ENCODE results near the gene CCT3. TPM values are rescaled to one million over a fixed set of nuclear protein-coding genes. Genes with fewer than 3 reads are reported as not detected.
A peak's percentile ranks its signal among the peaks of the same experiment; 100 is the strongest.

The CCT3 gene
- total RNA-seq, 2 experiments from 2014 or later, result 297 to 406 TPM

DNA sequence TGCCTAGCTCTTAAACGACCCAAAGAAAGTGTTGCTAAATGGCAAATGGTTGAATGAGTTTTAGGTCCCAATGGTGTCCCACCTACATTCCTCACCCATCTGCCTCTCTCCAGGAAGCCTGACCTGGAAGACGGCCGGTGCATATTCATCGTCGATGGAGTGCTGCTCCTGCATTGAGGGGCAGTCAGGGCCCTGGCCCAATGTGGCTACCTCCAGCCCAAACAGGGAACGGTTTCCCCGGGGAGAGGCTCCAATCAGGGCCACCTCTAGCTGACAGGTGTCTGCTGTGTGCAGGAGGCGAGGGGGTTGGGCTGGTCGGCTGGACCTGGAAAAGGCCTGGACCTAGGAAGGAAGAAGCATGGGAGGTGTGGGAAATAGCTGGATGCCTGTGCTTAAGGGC, 44.2 kb downstream of the CCT3 start:
- Mint-ChIP-seq H3K4me1 (peaks cover 16% of the 10 kb centered on the region), H3K9me3 (ENCODE audit: low read depth) (no peaks in the 10 kb centered on the region), H3K27ac (no peak overlapping the region), H3K27me3 (no peaks in the 10 kb centered on the region), H3K4me3 (no peak overlapping the region), H3K36me3 (ENCODE audit: low read depth) (peaks cover 9% of the 10 kb centered on the region)
- CTCF ChIA-PET, result interaction anchor here (0.5 kb wide), 2 partner anchors 109 to 392 kb away, joined by 3 read pairs; no protein-coding TSS in a partner anchor
- intact Hi-C loops (cut with DNase I, micrococcal nuclease), result no loop called here
- ATAC-seq, result no peak
- DNase-seq, result no peak
- POLR2A ChIA-PET, result interaction anchor here (0.5 to 1.0 kb wide), 2 partner anchors 9 to 292 kb away, joined by 3 read pairs; no protein-coding TSS in a partner anchor

DNA sequence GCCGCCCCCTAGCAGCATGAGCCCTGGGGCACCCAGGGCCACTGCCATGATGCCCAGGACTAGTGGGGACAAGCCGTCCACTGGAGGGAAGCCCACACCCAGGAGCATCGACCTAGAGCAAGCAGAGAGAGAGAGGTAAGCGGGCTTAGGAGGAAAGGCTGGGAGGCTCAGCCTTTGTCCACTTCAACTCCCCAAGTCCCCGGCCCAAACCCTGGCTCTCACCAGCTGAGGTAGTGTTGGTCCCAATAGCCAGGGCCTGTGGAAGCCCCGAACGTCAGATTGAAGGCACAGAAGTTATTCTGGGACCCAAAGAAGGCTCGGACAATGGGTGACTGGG, 45.0 kb downstream of the CCT3 start:
- DNase-seq (no peak), ATAC-seq (no peak)
- H3K36me3 Mint-ChIP-seq (ENCODE audit: low read depth), result peaks cover 9% of the 10 kb centered on the region
- ChIA-PET POLR2A (no interaction called here), CTCF (no interaction called here)
- H3K4me1 Mint-ChIP-seq, result peaks cover 16% of the 10 kb centered on the region
- H3K27me3 Mint-ChIP-seq, result no peaks in the 10 kb centered on the region
- H3K9me3 Mint-ChIP-seq (ENCODE audit: low read depth), result no peaks in the 10 kb centered on the region
- no peak overlapping the region for H3K27ac Mint-ChIP-seq
- intact Hi-C loops (cut with DNase I, micrococcal nuclease), result no loop called here
- H3K4me3 Mint-ChIP-seq, result no peak overlapping the region

DNA sequence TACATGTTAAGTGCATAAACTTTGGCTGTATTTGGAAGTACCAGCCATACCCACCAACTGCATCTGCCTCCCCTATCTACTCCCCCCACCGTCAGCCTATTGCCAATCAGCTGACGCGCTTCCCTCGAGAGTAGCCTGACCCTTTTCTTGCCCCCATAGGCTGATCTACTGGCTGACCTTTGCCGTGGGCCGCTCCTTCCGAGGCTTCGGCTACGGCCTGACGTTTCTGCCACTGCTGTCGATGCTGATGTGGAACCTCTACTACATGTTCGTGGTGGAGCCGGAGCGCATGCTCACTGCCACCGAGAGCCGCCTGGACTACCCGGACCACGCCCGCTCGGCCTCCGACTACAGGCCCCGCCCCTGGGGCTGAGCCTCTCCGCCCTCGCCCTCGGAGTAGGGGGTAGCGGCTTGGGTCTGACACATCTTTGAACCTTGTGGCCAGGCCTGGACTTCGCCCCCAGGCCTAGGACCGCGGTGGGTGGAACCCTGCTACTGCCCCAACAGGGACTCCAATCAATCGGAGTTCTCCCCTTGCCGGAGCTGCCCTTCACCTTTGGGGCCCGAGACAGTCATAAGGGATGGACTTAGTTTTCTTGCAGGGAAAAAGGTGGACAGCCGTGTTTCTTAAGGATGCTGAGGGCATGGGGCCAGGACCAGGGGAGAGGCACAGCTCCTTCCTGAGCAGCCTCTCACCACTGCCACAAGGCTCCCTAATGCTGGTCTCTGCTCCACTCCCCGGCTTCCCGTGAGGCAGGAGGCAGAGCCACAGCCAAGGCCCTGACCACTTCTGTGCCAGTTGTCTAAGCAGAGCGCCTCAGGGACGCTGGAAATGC, 46.6 kb downstream of the CCT3 start:
- Mint-ChIP-seq H3K36me3 (ENCODE audit: low read depth) (peaks cover 9% of the 10 kb centered on the region), H3K9me3 (ENCODE audit: low read depth) (no peaks in the 10 kb centered on the region), H3K27me3 (no peaks in the 10 kb centered on the region), H3K4me3 (peak overlapping the region; percentile 23), H3K27ac (no peak overlapping the region), H3K4me1 (peaks cover 16% of the 10 kb centered on the region)
- ATAC-seq (peak; percentile 50), DNase-seq (peak; percentile 50)
- CTCF ChIA-PET, result interaction anchor here (0.6 kb wide), 1 partner anchor 34 kb away, joined by 3 read pairs; no protein-coding TSS in a partner anchor
- intact Hi-C loops (cut with DNase I, micrococcal nuclease), result no loop called here
- POLR2A ChIA-PET, result interaction anchor here (0.6 kb wide), 1 partner anchor 150 kb away, joined by 3 read pairs; no protein-coding TSS in a partner anchor

DNA sequence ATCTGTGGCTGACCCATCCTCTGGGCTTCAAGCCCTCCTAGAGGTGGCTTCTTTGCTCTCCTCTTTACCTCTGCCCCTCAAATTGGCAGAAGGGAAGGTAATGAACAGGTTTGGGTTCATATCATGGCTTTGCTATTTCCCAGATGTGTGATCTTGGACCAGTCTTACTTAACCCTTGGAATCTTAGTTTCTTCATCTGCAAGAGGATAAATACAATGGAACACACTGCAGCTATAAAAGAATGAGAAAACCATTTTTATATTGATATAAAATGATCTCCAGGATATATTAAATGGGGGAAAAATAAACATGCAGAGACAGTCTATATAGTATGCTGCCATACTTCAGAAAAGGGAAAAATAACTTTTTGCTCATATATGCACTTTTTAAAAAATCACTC, 48.2 kb downstream of the CCT3 start:
- H3K27ac Mint-ChIP-seq, result peak overlapping the region; percentile 14
- no peaks in the 10 kb centered on the region for H3K27me3 Mint-ChIP-seq
- DNase-seq (no peak), ATAC-seq (no peak)
- peaks cover 9% of the 10 kb centered on the region for H3K36me3 Mint-ChIP-seq (ENCODE audit: low read depth)
- H3K9me3 Mint-ChIP-seq (ENCODE audit: low read depth), result no peaks in the 10 kb centered on the region
- ChIA-PET POLR2A (no interaction called here), CTCF (no interaction called here)
- intact Hi-C loops (cut with DNase I, micrococcal nuclease), result no loop called here
- H3K4me1 Mint-ChIP-seq, result peaks cover 6% of the 10 kb centered on the region
- H3K4me3 Mint-ChIP-seq, result no peak overlapping the region

DNA sequence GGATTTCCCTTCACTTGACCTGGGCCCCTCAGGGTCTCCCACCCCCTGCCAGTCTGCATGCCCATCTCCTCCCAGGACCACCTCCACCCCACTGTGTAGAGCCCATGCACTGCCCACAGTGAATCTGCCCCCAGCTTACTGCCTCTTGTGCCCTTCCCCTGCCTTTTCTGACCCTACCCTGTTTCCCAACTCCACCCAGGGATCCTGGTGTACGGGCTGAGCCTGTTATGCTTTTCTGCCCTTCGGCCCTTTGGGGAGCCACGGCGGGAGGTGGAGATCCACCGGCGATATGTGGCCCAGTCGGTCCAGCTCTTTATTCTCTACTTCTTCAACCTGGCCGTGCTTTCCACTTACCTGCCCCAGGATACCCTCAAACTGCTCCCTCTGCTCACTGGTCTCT, 52.0 kb downstream of the CCT3 start:
- Mint-ChIP-seq H3K27me3 (no peaks in the 10 kb centered on the region), H3K4me3 (no peak overlapping the region), H3K36me3 (ENCODE audit: low read depth) (peaks cover 20% of the 10 kb centered on the region), H3K27ac (no peak overlapping the region), H3K9me3 (ENCODE audit: low read depth) (no peaks in the 10 kb centered on the region), H3K4me1 (peaks cover 17% of the 10 kb centered on the region)
- ChIA-PET POLR2A (no interaction called here), CTCF (interaction anchor here (0.5 kb wide), 1 partner anchor 24 kb away, joined by 3 read pairs; no protein-coding TSS in a partner anchor)
- intact Hi-C loops (cut with DNase I, micrococcal nuclease), result no loop called here
- no peak for ATAC-seq
- DNase-seq, result no peak

GRCh38 chr1:156285437-156285836, 52.7 kb downstream of the CCT3 start:
- DNase-seq (no peak), ATAC-seq (no peak)
- Mint-ChIP-seq H3K4me3 (no peak overlapping the region), H3K4me1 (peaks cover 23% of the 10 kb centered on the region), H3K27ac (no peak overlapping the region), H3K36me3 (ENCODE audit: low read depth) (peaks cover 18% of the 10 kb centered on the region), H3K27me3 (no peaks in the 10 kb centered on the region), H3K9me3 (ENCODE audit: low read depth) (no peaks in the 10 kb centered on the region)
- intact Hi-C loops (cut with DNase I, micrococcal nuclease), result no loop called here
- POLR2A ChIA-PET, result no interaction called here
- CTCF ChIA-PET, result no interaction called here

GRCh38 chr1:156284757-156285156, 53.3 kb downstream of the CCT3 start:
- ChIA-PET CTCF (interaction anchor here (1.1 kb wide), 1 partner anchor 35 kb away, joined by 5 read pairs; no protein-coding TSS in a partner anchor), POLR2A (no interaction called here)
- H3K27me3 Mint-ChIP-seq, result no peaks in the 10 kb centered on the region
- peak overlapping the region; percentile 21 for H3K4me3 Mint-ChIP-seq
- DNase-seq (no peak), ATAC-seq (no peak)
- H3K36me3 Mint-ChIP-seq (ENCODE audit: low read depth), result peaks cover 22% of the 10 kb centered on the region
- H3K4me1 Mint-ChIP-seq, result peaks cover 29% of the 10 kb centered on the region
- H3K9me3 Mint-ChIP-seq (ENCODE audit: low read depth), result no peaks in the 10 kb centered on the region
- intact Hi-C loops (cut with DNase I, micrococcal nuclease), result loop anchor here in 1 of 2 experiments (5.0 kb wide), 2 partner anchors 57 to 92 kb away; partner anchors contain the start of gene SLC25A44
- no peak overlapping the region for H3K27ac Mint-ChIP-seq

DNA sequence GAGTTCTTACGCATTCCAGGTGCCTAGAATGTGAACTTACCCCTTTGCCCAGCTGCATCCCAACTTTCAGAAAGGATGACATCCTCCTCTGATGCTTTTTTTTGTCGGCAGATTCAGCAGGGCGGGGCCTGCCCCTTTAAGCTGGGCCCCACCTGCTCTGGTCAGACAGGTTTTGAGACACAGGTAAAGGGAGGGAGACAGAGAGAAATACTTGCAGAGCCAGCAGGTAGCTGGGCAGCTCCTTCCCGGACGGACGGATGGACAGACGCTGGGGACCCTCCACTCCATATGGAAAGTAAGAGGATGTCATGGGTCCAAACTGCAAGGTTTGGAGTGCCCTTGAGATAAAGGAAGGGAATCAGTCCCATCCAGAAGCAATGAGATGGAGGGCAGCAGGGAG, 54.0 kb downstream of the CCT3 start, which contains the start of gene TMEM79:
TSS of gene TMEM79 (plus strand) at position 214 of the 400 bp plus-strand sequence. CDS start 902 bp downstream, outside the sequence.
- DNase-seq, result no peak
- Mint-ChIP-seq H3K27ac (peak within 1 kb of the TSS; percentile 92), H3K4me1 (peaks cover 29% of the 10 kb centered on the region), H3K27me3 (no peaks in the 10 kb centered on the region), H3K9me3 (ENCODE audit: low read depth) (no peaks in the 10 kb centered on the region), H3K4me3 (peak within 1 kb of the TSS; percentile 96), H3K36me3 (ENCODE audit: low read depth) (peaks cover 21% of the 10 kb centered on the region)
- no peak for ATAC-seq
- ChIA-PET POLR2A (interaction anchor here (0.6 kb wide), 1 partner anchor 1845 kb away, joined by 3 read pairs; no protein-coding TSS in a partner anchor), CTCF (interaction anchor here (0.9 to 2.0 kb wide), 5 partner anchors 27 to 218 kb away, joined by 3 to 6 read pairs (median 5); no protein-coding TSS in a partner anchor)
- intact Hi-C loops (cut with DNase I, micrococcal nuclease), result loop anchor here in 1 of 2 experiments (5.0 kb wide), 2 partner anchors 57 to 92 kb away; partner anchors contain the start of gene SLC25A44

DNA sequence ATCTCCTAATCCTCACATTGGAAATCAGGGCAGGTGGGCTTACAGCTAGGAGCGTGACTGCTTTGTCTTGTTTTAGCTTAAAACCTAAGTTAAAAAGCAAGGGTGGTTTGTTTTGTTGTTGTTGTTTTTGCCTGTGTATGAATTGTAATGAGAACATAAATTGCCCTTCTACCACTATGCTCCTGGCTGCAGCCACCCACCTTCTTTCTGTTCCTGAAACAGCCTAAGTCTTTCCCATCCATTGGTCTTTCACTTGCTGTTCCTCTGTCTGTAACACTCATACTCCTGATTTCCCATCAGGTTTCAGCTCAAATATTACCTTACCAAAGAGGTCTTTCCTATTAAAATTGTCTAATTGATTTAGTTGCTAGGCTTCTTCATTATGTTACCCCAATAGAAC, 54.6 kb downstream of the CCT3 start:
- Mint-ChIP-seq H3K27ac (peak overlapping the region; percentile 92), H3K4me1 (peaks cover 29% of the 10 kb centered on the region), H3K9me3 (ENCODE audit: low read depth) (no peaks in the 10 kb centered on the region), H3K4me3 (peak overlapping the region; percentile 96), H3K27me3 (no peaks in the 10 kb centered on the region), H3K36me3 (ENCODE audit: low read depth) (peaks cover 20% of the 10 kb centered on the region)
- DNase-seq (no peak), ATAC-seq (no peak)
- intact Hi-C loops (cut with DNase I, micrococcal nuclease), result loop anchor here (2.0 to 5.0 kb wide), 4 partner anchors 56 to 483 kb away; partner anchors contain the start of genes ARHGEF2 (in 1 of the 2), PRCC (in 1 of the 2) and SLC25A44 (in 1 of the 2)
- POLR2A ChIA-PET, result interaction anchor here (1.2 to 1.4 kb wide), 2 partner anchors 12 kb away, joined by 6 to 8 read pairs; partner anchors contain the start of gene GLMP
- CTCF ChIA-PET, result interaction anchor here (0.6 to 2.0 kb wide), 15 partner anchors 9 to 229 kb away, joined by 3 to 14 read pairs (median 4); partner anchors contain the start of genes LAMTOR2 and PMF1

GRCh38 chr1:156282479-156283222, 55.4 kb downstream of the CCT3 start, which contains the start of gene SMG5:
Gene SMG5 (minus strand): TSS chr1:156282825. CDS start chr1:156282680, 145 bp downstream.
- H3K27ac Mint-ChIP-seq, result peak within 1 kb of the TSS; percentile 92
- peak; percentile 98 for DNase-seq
- H3K9me3 Mint-ChIP-seq (ENCODE audit: low read depth), result no peaks in the 10 kb centered on the region
- H3K27me3 Mint-ChIP-seq, result no peaks in the 10 kb centered on the region
- H3K4me1 Mint-ChIP-seq, result peaks cover 29% of the 10 kb centered on the region
- H3K4me3 Mint-ChIP-seq, result peak within 1 kb of the TSS; percentile 96
- intact Hi-C loops (cut with DNase I, micrococcal nuclease), result loop anchor here (1.0 to 5.0 kb wide), 19 partner anchors 13 to 484 kb away; partner anchors contain the start of genes CCT3 (in 2 of the 2), SLC25A44 (in 2 of the 2), TSACC (in 2 of the 2) and ARHGEF2 (in 1 of the 2)
- ATAC-seq, result peak; percentile 92
- peaks cover 28% of the 10 kb centered on the region for H3K36me3 Mint-ChIP-seq (ENCODE audit: low read depth)
- ChIA-PET CTCF (interaction anchor here (0.6 to 2.0 kb wide), 20 partner anchors 8 to 228 kb away, joined by 3 to 14 read pairs (median 4); partner anchors contain the start of genes CCT3, LAMTOR2 and PMF1), POLR2A (interaction anchor here (0.5 to 1.7 kb wide), 13 partner anchors 11 to 545 kb away, joined by 3 to 8 read pairs (median 3); partner anchors contain the start of genes GLMP and PMF1)
